Choroid plexus epithelial cell (primary cell): Measurements from ENCODE around the gene ABI3BP.
A peak's percentile ranks its signal among the peaks of the same experiment; 100 is the strongest.

Experiments
- DNase-seq: peaks from one replicate; pipeline ENCODE4 v3.0.0-alpha.2; 2010; ENCODE audit warnings: low read depth
- H3K4me3 ChIP-seq: 2 replicates; pipeline ENCODE4 v1.5.1; 2011; ENCODE audit warnings: low read depth, mild to moderate bottlenecking, control low read depth, low read length, moderate library complexity
- TF ChIP-seq, protein P1 (sequence below): conservative IDR thresholded peaks from 2 replicates; pipeline ENCODE4 v1.5.1; 2011; ENCODE audit warnings: low read depth, mild to moderate bottlenecking, control low read depth, inconsistent platforms, low read length, moderate library complexity

ABI3BP gene

DNA sequence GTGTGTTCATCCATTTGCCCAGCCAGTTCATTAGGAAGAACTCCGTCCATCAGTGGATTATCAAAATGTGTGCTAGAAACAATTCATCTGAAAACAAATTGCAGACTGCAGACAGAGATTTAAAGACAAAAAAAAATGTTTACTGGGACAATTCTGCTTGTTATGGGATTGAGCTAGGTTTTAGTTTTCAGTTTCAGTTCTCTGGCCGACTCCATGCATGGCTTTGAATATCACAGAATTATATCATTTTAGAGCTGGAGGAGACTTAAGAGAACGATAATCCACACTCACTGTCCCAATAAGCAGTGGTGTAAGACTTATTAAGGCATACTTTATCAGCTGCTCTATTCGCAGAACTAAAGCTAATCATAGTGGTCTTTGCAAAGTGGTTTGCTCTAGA is 232.8 kb downstream of the ABI3BP start:
- DNase-seq = no peak
- TF ChIP-seq, protein P1, sequence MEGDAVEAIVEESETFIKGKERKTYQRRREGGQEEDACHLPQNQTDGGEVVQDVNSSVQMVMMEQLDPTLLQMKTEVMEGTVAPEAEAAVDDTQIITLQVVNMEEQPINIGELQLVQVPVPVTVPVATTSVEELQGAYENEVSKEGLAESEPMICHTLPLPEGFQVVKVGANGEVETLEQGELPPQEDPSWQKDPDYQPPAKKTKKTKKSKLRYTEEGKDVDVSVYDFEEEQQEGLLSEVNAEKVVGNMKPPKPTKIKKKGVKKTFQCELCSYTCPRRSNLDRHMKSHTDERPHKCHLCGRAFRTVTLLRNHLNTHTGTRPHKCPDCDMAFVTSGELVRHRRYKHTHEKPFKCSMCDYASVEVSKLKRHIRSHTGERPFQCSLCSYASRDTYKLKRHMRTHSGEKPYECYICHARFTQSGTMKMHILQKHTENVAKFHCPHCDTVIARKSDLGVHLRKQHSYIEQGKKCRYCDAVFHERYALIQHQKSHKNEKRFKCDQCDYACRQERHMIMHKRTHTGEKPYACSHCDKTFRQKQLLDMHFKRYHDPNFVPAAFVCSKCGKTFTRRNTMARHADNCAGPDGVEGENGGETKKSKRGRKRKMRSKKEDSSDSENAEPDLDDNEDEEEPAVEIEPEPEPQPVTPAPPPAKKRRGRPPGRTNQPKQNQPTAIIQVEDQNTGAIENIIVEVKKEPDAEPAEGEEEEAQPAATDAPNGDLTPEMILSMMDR = no peak
- no peak overlapping the region for H3K4me3 ChIP-seq

DNA sequence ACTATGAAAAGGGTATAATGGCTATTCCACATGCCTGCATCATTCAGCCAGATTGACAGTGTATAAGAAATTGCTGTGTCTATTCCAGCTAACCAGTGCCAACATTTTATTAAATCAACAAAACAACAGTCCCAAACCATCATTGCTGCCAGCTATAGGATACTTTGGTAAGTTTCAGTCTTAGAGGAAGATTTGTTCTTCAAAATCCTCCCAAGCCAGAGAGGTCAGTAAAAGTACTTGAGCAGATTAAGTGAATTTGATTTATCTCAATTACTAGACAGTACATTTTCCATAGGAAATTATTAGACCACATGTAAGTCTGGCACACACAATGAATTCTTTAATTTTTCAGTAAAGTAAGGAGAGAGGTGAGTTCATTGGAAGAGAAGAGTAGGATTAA is 233.3 kb downstream of the ABI3BP start:
- H3K4me3 ChIP-seq = no peak overlapping the region
- DNase-seq = no peak
- TF ChIP-seq, protein P1 = no peak

DNA sequence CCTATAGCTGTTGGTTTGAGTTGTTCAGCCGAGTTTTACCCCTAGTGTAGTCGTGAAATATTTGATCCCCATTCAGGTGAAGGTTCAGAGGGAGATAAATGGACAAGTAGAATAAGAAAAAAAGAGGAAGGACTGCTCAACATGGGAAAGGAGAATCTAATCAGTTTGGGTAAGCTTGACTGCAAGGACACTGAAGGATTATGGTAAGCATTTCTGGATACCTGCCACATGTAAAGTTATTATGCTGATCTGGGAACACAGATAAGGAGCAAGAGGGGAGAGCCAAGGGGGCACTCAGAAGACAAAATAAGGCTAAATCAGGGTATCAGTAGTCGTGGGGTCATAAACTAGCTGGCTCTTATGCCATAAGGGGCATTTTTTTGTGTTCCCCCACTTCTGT is 234.1 kb downstream of the ABI3BP start:
- no peak overlapping the region for H3K4me3 ChIP-seq
- no peak for DNase-seq
- TF ChIP-seq, protein P1 = no peak

DNA sequence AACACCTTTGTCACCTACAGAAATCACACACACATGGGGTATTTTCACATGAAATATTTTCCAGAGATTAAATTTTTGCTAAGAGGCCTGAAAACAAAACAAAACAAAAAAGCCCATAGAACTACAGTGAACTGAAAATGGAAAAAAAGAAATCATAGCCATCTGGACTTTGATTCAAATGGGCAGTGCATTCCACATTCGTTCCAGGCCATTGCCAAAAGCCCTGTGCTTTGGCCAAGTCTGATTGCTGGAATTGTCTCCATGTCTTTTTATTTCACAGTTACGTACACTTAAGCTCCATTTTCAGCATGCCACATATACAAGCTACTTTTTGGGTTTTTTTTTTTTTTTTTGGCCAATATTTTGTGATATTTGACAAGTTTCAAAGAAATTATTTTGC is 236.8 kb downstream of the ABI3BP start:
- TF ChIP-seq, protein P1 = no peak
- no peak for DNase-seq
- no peak overlapping the region for H3K4me3 ChIP-seq

DNA sequence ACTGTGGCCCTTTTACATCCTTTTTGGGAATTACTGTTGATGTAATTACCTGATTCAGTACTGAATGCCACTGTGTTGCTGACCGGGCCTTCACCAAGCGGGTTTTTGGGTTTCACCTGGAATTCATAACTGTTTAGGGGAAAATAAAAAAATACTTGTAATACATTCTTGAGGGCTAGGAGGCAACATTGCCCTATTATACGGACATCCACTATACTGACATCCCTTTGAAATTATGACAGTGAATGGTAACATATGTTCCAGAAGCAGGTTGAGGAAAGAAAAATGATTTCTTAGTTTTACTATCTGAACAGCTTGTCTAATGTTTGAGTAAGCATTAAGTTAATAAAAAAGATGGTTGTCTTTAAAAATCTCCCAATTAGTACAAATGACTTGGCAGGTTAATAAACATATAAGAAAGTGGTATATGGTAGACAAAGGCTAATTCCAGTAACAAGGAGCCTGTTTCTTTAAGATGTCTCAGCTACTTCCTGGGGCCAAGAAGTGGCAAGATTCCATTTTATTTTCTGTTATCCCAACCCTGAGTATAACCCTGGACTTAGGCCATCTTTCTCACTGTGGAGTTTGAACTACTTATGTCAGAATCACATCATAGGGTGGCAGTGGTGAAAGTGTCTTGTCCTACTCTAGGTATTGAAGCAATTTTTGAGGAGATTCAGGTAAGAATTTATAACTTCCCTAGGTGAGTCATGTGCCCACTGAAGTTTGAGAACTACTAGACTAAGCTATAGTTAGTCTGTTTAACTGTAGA is 238.5 kb downstream of the ABI3BP start:
- no peak for DNase-seq
- TF ChIP-seq, protein P1 = no peak
- no peak overlapping the region for H3K4me3 ChIP-seq

DNA sequence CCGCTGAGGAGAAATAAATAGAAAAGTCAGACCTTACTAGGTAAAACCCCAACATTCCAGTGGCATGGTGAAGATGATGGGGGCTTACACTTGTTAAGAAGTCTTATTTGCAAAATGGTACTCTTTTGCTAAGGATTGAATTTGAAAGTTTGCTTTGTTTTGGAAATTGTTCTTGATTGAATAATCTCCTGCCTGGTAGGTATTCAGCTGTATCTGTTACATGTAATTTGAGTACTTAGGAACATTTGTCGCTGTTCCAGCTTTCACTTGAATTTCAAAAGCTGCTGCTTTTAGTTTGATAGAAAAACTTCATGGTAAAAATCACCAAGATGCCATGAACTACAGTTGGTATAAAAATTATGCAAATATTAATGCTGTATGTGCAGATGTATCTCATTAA is 239.4 kb downstream of the ABI3BP start:
- DNase-seq = peak; percentile 66
- TF ChIP-seq, protein P1 = no peak
- no peak overlapping the region for H3K4me3 ChIP-seq

DNA sequence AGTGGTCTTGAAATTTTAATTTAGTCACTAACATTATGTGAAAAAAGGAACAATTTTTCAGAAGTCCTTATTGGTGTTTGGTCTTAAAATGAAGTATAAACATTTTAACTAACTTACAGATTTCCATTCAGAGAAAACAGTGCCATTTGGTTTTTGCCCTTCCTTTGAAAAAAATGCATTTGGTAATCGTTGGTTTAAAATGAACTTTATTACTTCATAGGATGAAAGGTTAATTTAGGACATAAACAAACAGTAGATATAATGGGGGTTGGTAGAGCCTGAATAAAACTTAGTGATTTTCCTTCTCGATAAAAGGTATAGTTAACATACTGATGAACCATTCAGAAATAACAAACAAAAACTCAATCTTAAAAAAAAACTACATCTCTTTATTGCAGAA is 244.3 kb downstream of the ABI3BP start:
- TF ChIP-seq, protein P1 = no peak
- H3K4me3 ChIP-seq = no peak overlapping the region
- no peak for DNase-seq
